Right lobe of liver (tissue), 6 donors: ENCODE data around the gene NEGR1. TPM values are rescaled to one million over a fixed set of nuclear protein-coding genes. Genes with fewer than 3 reads are reported as not detected.

Experiments used
- ATAC-seq, 4 donors: fragments of 200-7000 bp; cut with Tn5 transposase; one replicate each; pipeline ENCODE4 v1.9.1; 2020; ENCODE audit warnings: mild to moderate bottlenecking in 4 of 4, moderate library complexity in 4 of 4
- DNase-seq, 3 donors: peaks; one replicate each; pipeline ENCODE4 v3.0.0-alpha.2; 2020
- H3K27ac ChIP-seq, 3 donors: fragments of 200-600 bp; one replicate each; pipeline ENCODE4 v1.8.0; 2022
- H3K27me3 ChIP-seq, 2 donors: fragments of 200-600 bp; one replicate each; pipeline ENCODE4 v1.8.0; 2022
- H3K36me3 ChIP-seq, 4 donors: fragments of 200-600 bp; sonication (generic) in 1 of 4; one replicate each; pipeline versions ENCODE4 v1.5.1 to v1.8.0; 2017 to 2022; ENCODE audit warnings: control low read depth in 1 of 4
- H3K4me1 ChIP-seq, 4 donors: fragments of 200-600 bp; sonication (generic) in 1 of 4; one replicate each; pipeline versions ENCODE4 v1.5.1 to v1.8.0; 2017 to 2022; ENCODE audit warnings: control low read depth in 1 of 4
- H3K4me3 ChIP-seq, 3 donors: fragments of 200-600 bp; one replicate each; pipeline ENCODE4 v1.8.0; 2022
- H3K9me3 ChIP-seq, 4 donors: fragments of 200-600 bp; sonication (generic) in 1 of 4; one replicate each; pipeline versions ENCODE4 v1.5.1 to v1.8.0; 2017 to 2022; ENCODE audit warnings: control low read depth in 1 of 4
- POLR2A ChIP-seq: fragments of 450-650 bp; IDR thresholded peaks from one replicate; pipeline ENCODE4 v1.6.1; 2017; ENCODE audit warnings: antibody characterized with exemption, mild to moderate bottlenecking
- WGBS: methylation state at CpG from one replicate; pipeline ENCODE4 v1.1.6; 2018; ENCODE audit warnings: low coverage, low lambda C conversion rate; ENCODE audit not compliant: insufficient coverage; ENCODE audit errors: missing lambda C conversion rate; 5-methylcytosine and 5-hydroxymethylcytosine counted together
- intact Hi-C, 2 donors: fragments of 100-400 bp; cut with DNase I; formaldehyde crosslinking; loops; one replicate each; pipeline versions ENCODE4 v1.11.2 to v1.14.1; 2022
- total RNA-seq, 6 experiments: library from RNA; depleted of rRNA in 2 of 6; stranded (reverse); fragments of >200 nt in 2 of 6; fragmentation: NEBNext Ultra II Directional in 3 of 6; extraction: Animal tissue kit (Norgen Biotek cat#: 25700) in 3 of 6; gene quantifications; one replicate each; pipeline versions ENCODE4 v1.1.0 to v1.2.4, GENCODE V29; 2016 to 2023
- TF ChIP-seq, protein P1 (sequence below), 4 donors: fragments of 200-600 bp in 3 of 4; fragments of 450-650 bp in 1 of 4; IDR thresholded peaks; one replicate each; pipeline versions ENCODE4 v1.5.1 to v1.8.0; 2016 to 2022; ENCODE audit warnings: antibody characterized with exemption in 4 of 4, mild to moderate bottlenecking in 2 of 4
- donor health status: DM: no; HTN: yes; CAD: no.
- donor health status: DM: no; HTN: no; CAD: no.
- donor health status: DM: no; HTN: no; CAD: no.
- donor health status: DM: no; HTN: yes; CAD: no.
- donor health status: DM: no; HTN: yes; CAD: no.

NEGR1 gene
- total RNA-seq, 6 experiments from 2014 or later = 0.02 to 0.31 (median 0.14) TPM

DNA sequence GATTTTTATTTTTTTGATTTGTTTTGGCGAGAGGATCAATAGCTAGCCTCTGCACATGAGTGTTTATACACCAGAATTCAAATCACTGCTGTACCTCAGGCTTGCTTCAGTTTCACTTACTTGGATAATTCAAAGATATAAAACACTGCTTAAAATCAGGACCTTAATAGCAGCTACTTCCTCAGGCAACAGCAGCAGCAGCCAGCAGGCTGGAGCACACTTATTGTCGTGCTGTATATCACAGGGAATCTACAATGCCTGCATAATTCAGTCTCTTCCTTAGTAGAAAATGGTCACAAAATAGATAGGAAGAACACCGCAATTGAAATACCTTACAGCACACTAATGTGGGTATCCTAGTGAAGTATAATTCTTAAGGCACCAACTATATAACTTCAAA, 497.3 kb downstream of the NEGR1 start:
- H3K36me3 ChIP-seq = no peaks in the 10 kb centered on the region
- ATAC-seq (no peak), DNase-seq (no peak)
- H3K4me1 ChIP-seq = no peaks in the 10 kb centered on the region
- TF ChIP-seq, protein P1, sequence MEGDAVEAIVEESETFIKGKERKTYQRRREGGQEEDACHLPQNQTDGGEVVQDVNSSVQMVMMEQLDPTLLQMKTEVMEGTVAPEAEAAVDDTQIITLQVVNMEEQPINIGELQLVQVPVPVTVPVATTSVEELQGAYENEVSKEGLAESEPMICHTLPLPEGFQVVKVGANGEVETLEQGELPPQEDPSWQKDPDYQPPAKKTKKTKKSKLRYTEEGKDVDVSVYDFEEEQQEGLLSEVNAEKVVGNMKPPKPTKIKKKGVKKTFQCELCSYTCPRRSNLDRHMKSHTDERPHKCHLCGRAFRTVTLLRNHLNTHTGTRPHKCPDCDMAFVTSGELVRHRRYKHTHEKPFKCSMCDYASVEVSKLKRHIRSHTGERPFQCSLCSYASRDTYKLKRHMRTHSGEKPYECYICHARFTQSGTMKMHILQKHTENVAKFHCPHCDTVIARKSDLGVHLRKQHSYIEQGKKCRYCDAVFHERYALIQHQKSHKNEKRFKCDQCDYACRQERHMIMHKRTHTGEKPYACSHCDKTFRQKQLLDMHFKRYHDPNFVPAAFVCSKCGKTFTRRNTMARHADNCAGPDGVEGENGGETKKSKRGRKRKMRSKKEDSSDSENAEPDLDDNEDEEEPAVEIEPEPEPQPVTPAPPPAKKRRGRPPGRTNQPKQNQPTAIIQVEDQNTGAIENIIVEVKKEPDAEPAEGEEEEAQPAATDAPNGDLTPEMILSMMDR (IDR thresholded peaks at IDR 0.05) = no peak
- no peak for TF ChIP-seq POLR2A
- H3K27me3 ChIP-seq = no peaks in the 10 kb centered on the region
- no peaks in the 10 kb centered on the region for H3K9me3 ChIP-seq
- H3K4me3 ChIP-seq = no peak overlapping the region
- 42% methylated on average over 3 of the region's 3 CpGs for WGBS
- no peak overlapping the region for H3K27ac ChIP-seq
- intact Hi-C loops = no loop called here

DNA sequence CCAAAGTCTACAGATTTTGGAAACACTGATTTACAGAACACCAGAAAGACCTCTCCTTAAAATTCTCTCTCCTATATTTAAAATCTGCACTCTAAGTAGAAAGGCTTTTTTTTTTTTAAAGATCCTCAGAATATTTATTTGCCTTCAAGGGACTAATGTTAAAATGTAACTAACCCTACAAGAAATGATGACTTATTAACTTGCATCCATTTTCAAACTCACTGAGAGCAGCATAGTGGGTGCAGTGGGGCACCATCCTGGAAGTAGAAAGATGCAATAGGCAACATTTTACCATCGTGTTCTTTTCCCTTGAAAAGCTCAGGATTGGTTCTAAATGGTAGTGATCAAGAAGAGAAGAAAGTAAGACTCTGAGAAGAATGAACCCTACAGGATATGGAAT, 498.1 kb downstream of the NEGR1 start:
- Histone ChIP-seq H3K4me1 (no peaks in the 10 kb centered on the region), H3K27ac (no peak overlapping the region), H3K4me3 (no peak overlapping the region), H3K9me3 (no peaks in the 10 kb centered on the region), H3K36me3 (no peaks in the 10 kb centered on the region), H3K27me3 (no peaks in the 10 kb centered on the region)
- ATAC-seq = no peak
- DNase-seq = no peak
- TF ChIP-seq, protein P1 (IDR thresholded peaks at IDR 0.05) = no peak
- TF ChIP-seq POLR2A = no peak
- intact Hi-C loops = no loop called here
- 50% methylated on average over 1 of the region's 1 CpG for whole genome bisulfite sequencing

DNA sequence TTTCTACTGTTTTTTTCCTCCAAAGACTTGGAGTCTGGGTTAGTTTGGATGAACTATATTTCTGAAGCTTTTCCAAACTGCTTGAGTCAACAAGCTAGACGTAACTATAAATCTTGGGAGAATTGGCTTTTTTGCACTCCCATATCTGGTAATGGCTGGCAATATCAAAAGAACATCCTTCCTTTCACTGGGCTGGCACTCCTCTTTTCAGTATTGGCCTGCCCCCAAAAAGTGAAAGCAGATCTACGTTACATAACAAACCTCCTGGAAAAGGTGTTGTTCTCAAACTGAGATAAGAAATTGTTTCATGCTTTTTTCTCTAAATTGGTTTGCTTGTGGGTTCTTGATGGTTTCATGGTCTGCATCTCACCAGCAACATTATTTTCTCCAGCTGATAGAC, 499.3 kb downstream of the NEGR1 start:
- DNase-seq (no peak), ATAC-seq (no peak)
- Histone ChIP-seq H3K4me3 (no peak overlapping the region), H3K36me3 (no peaks in the 10 kb centered on the region), H3K27me3 (no peaks in the 10 kb centered on the region), H3K4me1 (no peaks in the 10 kb centered on the region), H3K9me3 (no peaks in the 10 kb centered on the region), H3K27ac (no peak overlapping the region)
- intact Hi-C loops = no loop called here
- TF ChIP-seq, protein P1 (IDR thresholded peaks at IDR 0.05) = no peak
- TF ChIP-seq POLR2A = no peak
- 62% methylated on average over 2 of the region's 2 CpGs for WGBS

DNA sequence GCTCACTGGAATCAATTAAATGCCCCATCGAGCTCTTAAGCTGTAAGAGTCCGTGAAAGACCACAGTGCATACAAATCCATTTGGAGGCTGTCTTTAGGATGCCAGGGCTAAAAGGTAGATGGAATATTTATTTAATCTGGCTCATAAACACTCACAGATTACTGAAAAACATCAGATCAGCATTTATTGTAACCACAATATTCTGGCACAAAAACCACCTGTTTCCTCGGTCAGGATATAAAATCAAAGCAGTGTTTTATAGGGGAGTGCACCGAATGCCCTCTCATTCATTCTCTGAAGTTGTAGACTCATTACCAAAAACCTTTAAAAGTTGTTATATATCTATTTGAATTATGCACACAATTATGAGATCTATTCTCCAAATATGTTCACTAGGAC, 500.9 kb downstream of the NEGR1 start:
- intact Hi-C loops = no loop called here
- DNase-seq (no peak), ATAC-seq (no peak)
- H3K4me3 ChIP-seq = no peak overlapping the region
- no peaks in the 10 kb centered on the region for H3K9me3 ChIP-seq
- WGBS = 72% methylated on average over 4 of the region's 4 CpGs
- H3K27me3 ChIP-seq = no peaks in the 10 kb centered on the region
- no peak for TF ChIP-seq POLR2A
- TF ChIP-seq, protein P1 (IDR thresholded peaks at IDR 0.05) = no peak
- no peak overlapping the region for H3K27ac ChIP-seq
- H3K36me3 ChIP-seq = no peaks in the 10 kb centered on the region
- no peaks in the 10 kb centered on the region for H3K4me1 ChIP-seq

DNA sequence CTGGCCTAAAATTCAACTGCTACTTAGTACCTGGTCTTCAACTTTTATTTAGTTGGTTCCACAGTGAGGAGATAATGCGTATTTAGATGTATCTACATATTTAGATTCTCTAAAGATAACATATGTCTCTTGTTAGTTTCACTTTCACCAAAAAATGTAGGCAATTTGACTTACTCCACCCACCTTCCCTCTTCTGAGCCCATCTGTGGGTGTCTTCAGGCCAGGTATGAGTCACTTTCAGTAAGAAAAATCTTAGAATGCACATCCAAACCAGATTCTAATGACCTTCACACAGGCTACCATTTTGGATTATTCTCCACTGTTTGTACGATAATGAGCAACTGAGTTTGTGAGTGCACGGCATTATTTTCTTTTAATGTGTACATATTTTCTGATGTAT, 501.7 kb downstream of the NEGR1 start:
- no peaks in the 10 kb centered on the region for H3K36me3 ChIP-seq
- no peaks in the 10 kb centered on the region for H3K4me1 ChIP-seq
- WGBS = 78% methylated on average over 3 of the region's 3 CpGs
- no peaks in the 10 kb centered on the region for H3K27me3 ChIP-seq
- ATAC-seq (no peak), DNase-seq (no peak)
- H3K9me3 ChIP-seq = no peaks in the 10 kb centered on the region
- TF ChIP-seq, protein P1 (IDR thresholded peaks at IDR 0.05) = no peak
- no peak for TF ChIP-seq POLR2A
- intact Hi-C loops = no loop called here
- H3K27ac ChIP-seq = no peak overlapping the region
- H3K4me3 ChIP-seq = no peak overlapping the region
